Neutrophil (primary cell): ENCODE measurements around the gene TSHZ3.

Source experiments
- H3K27ac ChIP-seq: fragments of 200-600 bp; sonication (generic); 2 replicates; pipeline ENCODE4 v1.5.1; 2016; ENCODE audit warnings: mild to moderate bottlenecking, moderate library complexity
- H3K27me3 ChIP-seq: fragments of 200-600 bp; sonication (generic); 2 replicates; pipeline ENCODE4 v1.6.0; 2016; ENCODE audit warnings: mild to moderate bottlenecking
- H3K36me3 ChIP-seq: fragments of 200-600 bp; sonication (generic); 2 replicates; pipeline ENCODE4 v1.5.1; 2017
- H3K4me1 ChIP-seq, 2 experiments: fragments of 200-600 bp in 1 of 2; sonication (generic) in 1 of 2; 1 replicate in 1 of 2; 2 replicates in 1 of 2; pipeline versions ENCODE4 v1.5.1 to v1.6.1; 2013 to 2016; ENCODE audit warnings: low read depth in 1 of 2, low read length in 1 of 2, mild to moderate bottlenecking in 1 of 2, moderate library complexity in 1 of 2; ENCODE audit not compliant: control insufficient read depth in 1 of 2, insufficient read depth in 1 of 2
- H3K4me3 ChIP-seq, 2 experiments: fragments of 200-600 bp in 1 of 2; sonication (generic) in 1 of 2; 1 replicate in 1 of 2; 2 replicates in 1 of 2; pipeline ENCODE4 v1.5.1; 2013 to 2016; ENCODE audit warnings: low read depth in 1 of 2, low read length in 1 of 2, mild to moderate bottlenecking in 1 of 2, moderate library complexity in 1 of 2
- H3K9me3 ChIP-seq: fragments of 200-600 bp; sonication (generic); 2 replicates; pipeline ENCODE4 v1.5.1; 2016
- TF ChIP-seq, protein P1 (sequence below): fragments of 200-600 bp; sonication (generic); IDR thresholded peaks from 2 replicates; pipeline ENCODE4 v1.5.1; 2016; ENCODE audit warnings: antibody characterized with exemption

TSHZ3 gene

DNA sequence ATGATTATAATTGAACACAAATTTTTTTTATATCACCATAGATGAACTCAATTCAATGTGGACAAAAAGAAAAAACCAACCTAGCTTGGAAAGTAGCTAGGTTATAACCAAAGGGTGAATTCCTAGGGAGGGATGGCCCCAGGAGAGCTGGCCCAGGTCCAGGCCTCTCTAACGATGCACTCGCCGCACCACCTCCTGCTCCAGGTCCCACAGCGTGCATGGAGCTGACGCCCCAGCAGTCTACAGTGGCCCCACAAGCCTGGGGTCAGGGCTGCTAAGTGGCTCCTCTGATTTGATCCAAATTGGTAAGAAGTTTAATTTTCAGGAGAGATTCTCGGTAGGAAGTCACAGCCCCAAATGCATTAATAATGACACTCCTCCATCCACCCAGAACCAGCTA, 48.8 kb downstream of the TSHZ3 start:
- Histone ChIP-seq H3K27ac (no peak overlapping the region), H3K36me3 (no peaks in the 10 kb centered on the region), H3K9me3 (no peaks in the 10 kb centered on the region), H3K27me3 (no peaks in the 10 kb centered on the region), H3K4me3 (no peak overlapping the region), H3K4me1 (peaks cover 8 to 11% of the 10 kb centered on the region in 2 experiments)
- TF ChIP-seq, protein P1, sequence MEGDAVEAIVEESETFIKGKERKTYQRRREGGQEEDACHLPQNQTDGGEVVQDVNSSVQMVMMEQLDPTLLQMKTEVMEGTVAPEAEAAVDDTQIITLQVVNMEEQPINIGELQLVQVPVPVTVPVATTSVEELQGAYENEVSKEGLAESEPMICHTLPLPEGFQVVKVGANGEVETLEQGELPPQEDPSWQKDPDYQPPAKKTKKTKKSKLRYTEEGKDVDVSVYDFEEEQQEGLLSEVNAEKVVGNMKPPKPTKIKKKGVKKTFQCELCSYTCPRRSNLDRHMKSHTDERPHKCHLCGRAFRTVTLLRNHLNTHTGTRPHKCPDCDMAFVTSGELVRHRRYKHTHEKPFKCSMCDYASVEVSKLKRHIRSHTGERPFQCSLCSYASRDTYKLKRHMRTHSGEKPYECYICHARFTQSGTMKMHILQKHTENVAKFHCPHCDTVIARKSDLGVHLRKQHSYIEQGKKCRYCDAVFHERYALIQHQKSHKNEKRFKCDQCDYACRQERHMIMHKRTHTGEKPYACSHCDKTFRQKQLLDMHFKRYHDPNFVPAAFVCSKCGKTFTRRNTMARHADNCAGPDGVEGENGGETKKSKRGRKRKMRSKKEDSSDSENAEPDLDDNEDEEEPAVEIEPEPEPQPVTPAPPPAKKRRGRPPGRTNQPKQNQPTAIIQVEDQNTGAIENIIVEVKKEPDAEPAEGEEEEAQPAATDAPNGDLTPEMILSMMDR: no peak

DNA sequence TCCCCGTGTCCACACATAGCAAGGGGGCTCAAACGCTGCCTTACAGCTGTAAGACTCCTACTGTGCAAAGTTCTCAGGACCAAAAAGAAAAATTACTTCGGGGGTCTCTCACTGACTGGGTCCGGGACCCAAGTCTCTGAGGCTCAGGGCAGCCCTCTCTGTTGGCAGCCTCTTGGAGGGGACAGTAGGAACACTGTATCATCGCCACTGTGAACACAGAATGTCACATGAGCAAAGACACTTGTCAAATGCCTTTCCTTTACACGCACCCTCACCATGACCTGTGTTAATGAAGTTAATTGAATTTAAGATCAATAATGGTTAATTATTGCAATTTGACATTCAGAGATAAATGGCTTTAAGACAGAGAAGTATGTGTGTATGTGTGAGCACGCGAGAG, 49.6 kb downstream of the TSHZ3 start:
- Histone ChIP-seq H3K27ac (no peak overlapping the region), H3K4me1 (peaks cover 1 to 4% of the 10 kb centered on the region in 2 experiments), H3K36me3 (no peaks in the 10 kb centered on the region), H3K9me3 (no peaks in the 10 kb centered on the region), H3K4me3 (no peak overlapping the region), H3K27me3 (no peaks in the 10 kb centered on the region)
- TF ChIP-seq, protein P1: no peak

DNA sequence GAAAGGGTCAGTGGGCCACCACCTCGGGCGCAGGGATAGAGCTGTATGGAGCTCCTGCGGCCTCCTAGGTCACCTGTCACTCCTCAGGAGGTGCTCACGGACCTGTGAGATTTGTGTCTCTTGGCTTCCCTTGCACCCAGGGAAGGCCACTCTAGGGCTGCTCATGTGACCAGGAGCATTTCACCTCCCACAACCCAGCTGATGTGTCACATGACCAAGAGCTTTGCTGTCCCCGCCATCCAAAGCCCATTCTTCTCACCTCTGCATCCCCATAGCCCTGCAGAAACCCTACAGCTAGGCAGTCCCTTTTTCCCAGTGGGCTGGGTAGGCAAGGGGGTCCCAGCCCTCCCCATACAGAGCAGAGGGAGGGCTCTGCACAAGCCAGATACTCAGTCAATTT, 51.2 kb downstream of the TSHZ3 start:
- H3K36me3 ChIP-seq: no peaks in the 10 kb centered on the region
- TF ChIP-seq, protein P1: no peak
- no peak overlapping the region for H3K4me3 ChIP-seq
- H3K4me1 ChIP-seq: no peaks in the 10 kb centered on the region
- H3K27me3 ChIP-seq: no peaks in the 10 kb centered on the region
- H3K27ac ChIP-seq: no peak overlapping the region
- no peaks in the 10 kb centered on the region for H3K9me3 ChIP-seq

DNA sequence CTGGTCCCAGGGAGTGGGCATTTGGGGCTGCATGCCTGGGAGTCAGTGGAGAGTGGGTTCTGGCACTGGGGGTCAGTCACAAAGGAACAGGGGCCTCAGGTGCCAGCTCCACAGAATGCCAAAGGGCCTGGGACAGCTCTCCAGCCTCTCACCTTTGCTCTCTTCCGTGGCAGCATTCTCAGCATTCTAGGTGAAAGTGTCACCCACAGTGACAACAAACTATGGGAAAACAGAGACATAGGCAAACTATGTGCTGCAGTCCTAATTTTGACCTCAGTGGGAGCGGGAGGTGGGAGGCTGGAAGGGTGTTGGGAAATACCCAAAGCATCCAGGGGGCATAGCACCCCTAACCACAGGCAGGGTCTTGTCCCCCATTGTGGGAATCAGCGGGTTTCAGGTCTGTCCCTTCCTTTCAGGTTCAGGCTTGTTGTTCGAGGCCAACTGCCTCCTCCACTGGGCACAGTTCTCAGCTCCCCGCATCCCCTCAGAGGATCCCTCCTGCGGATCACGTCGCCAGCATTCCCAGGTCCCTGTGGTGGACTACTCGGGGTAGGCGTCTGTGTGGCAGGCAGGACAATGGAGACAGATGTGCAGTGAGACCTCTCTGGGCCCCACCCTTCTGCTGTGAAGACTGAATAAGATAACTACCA, 52.4 kb downstream of the TSHZ3 start:
- TF ChIP-seq, protein P1: no peak
- H3K9me3 ChIP-seq: no peaks in the 10 kb centered on the region
- H3K27ac ChIP-seq: no peak overlapping the region
- no peaks in the 10 kb centered on the region for H3K36me3 ChIP-seq
- no peaks in the 10 kb centered on the region for H3K4me1 ChIP-seq
- no peaks in the 10 kb centered on the region for H3K27me3 ChIP-seq
- no peak overlapping the region for H3K4me3 ChIP-seq

DNA sequence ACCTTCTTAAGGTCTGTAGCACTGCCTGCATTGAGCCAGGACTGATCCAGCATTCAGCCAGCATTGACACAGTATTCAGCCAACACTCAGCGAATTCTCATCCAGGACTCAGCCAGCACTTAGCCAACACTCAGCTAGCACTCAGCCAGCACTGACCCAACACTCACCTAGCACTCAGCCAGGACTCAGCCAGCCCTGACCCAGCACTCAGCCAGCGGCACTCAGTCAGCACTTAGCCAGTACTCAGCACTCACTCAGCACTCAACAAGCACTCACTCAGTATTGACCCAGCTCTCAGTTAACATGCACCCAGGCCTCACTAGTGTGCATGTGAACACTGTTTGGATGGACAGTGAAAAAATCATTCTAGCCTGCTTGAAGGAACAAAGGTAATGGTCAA, 55.0 kb downstream of the TSHZ3 start:
- no peaks in the 10 kb centered on the region for H3K36me3 ChIP-seq

More for the DNA sequence above, 55.0 kb downstream of the TSHZ3 start:
- TF ChIP-seq, protein P1: no peak
- Histone ChIP-seq H3K27ac (no peak overlapping the region), H3K27me3 (no peaks in the 10 kb centered on the region), H3K9me3 (no peaks in the 10 kb centered on the region), H3K4me3 (no peak overlapping the region), H3K4me1 (no peaks in the 10 kb centered on the region)
